NCI-H82 treated with DMSO at 0.1 percent for 48 hours (cell line): Measurements from ENCODE around the gene TMEM40.

Source experiments
- DNase-seq: peaks from one replicate; lab custom pipeline; 2025; ENCODE audit not compliant: unreplicated experiment; lab: John Stamatoyannopoulos, UW

The TMEM40 gene

DNA sequence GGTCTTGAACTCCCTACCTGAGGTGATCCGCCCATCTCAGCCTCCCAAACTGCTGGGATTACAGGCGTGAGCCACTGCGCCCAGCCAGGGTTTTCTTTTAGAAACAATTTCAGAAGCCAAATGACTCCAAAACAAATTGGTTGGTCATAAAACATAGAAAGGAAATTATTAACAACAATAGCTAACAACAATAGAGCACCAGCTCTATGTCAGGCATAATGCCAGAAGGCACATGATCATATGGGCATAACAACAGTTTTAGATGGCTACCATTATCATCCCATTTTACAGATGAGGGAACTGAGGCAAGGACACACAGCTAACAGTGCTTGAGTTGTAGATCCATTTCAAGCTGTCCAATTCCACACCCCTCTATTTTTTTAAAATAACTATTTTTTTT lies 73.0 kb downstream of the TMEM40 start:
- DNase-seq: no peak
